ENCODE data around the gene TRIM68. TPM values are rescaled to one million over a fixed set of nuclear protein-coding genes. Genes with fewer than 3 reads are reported as not detected.

TRIM68 gene
- total RNA-seq, 4 donors from 2014 or later = 3.3 to 19.6 (median 15.6) TPM

DNA sequence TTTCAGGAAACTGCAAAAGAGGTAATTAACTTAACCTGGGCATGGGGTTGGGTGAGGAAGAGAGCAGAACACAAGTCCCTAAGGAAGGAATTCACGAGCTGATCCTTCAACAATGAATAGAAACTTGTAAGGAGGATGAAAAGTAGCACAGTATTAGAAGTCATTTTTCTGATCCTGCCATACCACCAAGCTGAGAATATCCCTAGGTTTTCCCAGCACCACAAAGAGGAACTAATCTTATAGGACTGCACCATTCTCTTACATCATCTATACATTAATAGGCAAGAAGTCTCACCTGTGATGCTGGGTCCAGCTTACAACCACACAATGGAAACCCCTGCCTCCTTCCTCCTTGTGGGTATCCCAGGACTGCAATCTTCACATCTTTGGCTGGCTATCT, 14.3 kb downstream of the TRIM68 start, which contains the start of gene OR52I1:
TSS of gene OR52I1 (plus strand) at position 301 of the 400 bp plus-strand sequence. CDS start at position 301, 0 bp downstream.
- H3K4me3 ChIP-seq = no peak within 1 kb of the TSS

GRCh38 chr11:4589017-4589416, 19.0 kb downstream of the TRIM68 start:
- H3K4me3 ChIP-seq = no peak overlapping the region
- H3K36me3 ChIP-seq = no peaks in the 10 kb centered on the region
- H3K9me3 ChIP-seq = no peaks in the 10 kb centered on the region
- H3K27me3 ChIP-seq = no peaks in the 10 kb centered on the region
- no peaks in the 10 kb centered on the region for H3K4me1 ChIP-seq
- no peak for DNase-seq
- TF ChIP-seq POLR2A (IDR thresholded peaks at IDR 0.05) = no peak
- TF ChIP-seq CTCF (IDR thresholded peaks at IDR 0.05) = no peak
- no peak overlapping the region for H3K27ac ChIP-seq

More for the DNA sequence above, 14.3 kb downstream of the TRIM68 start, which contains the start of gene OR52I1:
- TF ChIP-seq POLR2A (IDR thresholded peaks at IDR 0.05) = no peak
- no peak for TF ChIP-seq CTCF (IDR thresholded peaks at IDR 0.05)
- Histone ChIP-seq H3K36me3 (peaks cover 0 to 5% (median 0%) of the 10 kb centered on the region in 3 donors), H3K27me3 (no peaks in the 10 kb centered on the region), H3K4me1 (no peaks in the 10 kb centered on the region), H3K27ac (no peak within 1 kb of the TSS), H3K9me3 (no peaks in the 10 kb centered on the region)
- DNase-seq = no peak

DNA sequence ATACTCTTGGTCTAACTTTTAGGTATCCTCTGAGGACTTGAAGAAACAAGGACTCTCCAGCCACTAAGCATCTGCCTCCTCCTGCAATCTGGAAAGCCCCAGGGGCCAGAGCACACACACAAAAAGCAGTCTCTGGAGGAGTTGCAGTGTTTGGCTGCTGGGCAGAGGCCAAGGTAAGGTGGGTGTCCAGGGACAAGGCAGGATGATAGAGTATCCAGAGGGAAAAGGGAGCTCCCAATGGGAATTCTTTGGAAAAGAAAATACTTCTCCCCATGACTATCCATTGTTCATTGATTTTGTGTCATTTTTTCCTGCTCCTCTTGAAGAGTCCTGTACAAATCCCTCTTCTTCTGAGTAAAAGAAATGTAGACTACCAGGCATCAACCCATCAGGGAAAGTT, 26.6 kb downstream of the TRIM68 start, which contains the start of gene OR52I2:
TSS of gene OR52I2 (plus strand) at position 301 of the 400 bp plus-strand sequence.
- no peak within 1 kb of the TSS for H3K4me3 ChIP-seq
- TF ChIP-seq CTCF (IDR thresholded peaks at IDR 0.05) (no peak), POLR2A (IDR thresholded peaks at IDR 0.05) (no peak)
- H3K4me1 ChIP-seq = no peaks in the 10 kb centered on the region
- no peak within 1 kb of the TSS for H3K27ac ChIP-seq
- DNase-seq = no peak
- H3K36me3 ChIP-seq = no peaks in the 10 kb centered on the region
- no peaks in the 10 kb centered on the region for H3K27me3 ChIP-seq
- no peaks in the 10 kb centered on the region for H3K9me3 ChIP-seq

DNA sequence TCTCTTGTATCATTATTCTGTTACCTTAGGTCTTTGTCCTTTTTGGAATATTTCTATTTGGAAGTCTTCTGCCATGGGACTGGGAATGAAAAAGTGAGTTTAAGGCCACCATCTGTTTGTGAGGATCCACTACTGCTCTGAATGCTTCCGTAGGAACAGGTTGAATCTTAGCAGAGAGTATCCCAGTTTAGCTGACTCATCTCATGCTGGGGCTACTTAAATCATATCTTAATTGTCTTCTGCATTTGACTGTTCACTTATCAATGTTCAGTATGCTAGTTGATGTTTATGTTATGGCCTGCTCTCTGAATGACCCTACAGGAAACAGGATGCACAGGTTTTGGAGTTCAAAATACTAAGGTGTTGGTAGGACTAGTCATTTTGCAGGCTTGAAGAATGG, 27.9 kb downstream of the TRIM68 start:
- no peak overlapping the region for H3K27ac ChIP-seq
- no peaks in the 10 kb centered on the region for H3K27me3 ChIP-seq
- H3K4me1 ChIP-seq = no peaks in the 10 kb centered on the region
- H3K36me3 ChIP-seq = no peaks in the 10 kb centered on the region
- DNase-seq = no peak
- H3K4me3 ChIP-seq = no peak overlapping the region
- H3K9me3 ChIP-seq = no peaks in the 10 kb centered on the region
- no peak for TF ChIP-seq CTCF (IDR thresholded peaks at IDR 0.05)
- TF ChIP-seq POLR2A (IDR thresholded peaks at IDR 0.05) = no peak

GRCh38 chr11:4578624-4579023, 29.4 kb downstream of the TRIM68 start:
- Histone ChIP-seq H3K36me3 (no peaks in the 10 kb centered on the region), H3K4me3 (no peak overlapping the region), H3K9me3 (no peaks in the 10 kb centered on the region), H3K4me1 (no peaks in the 10 kb centered on the region), H3K27me3 (no peaks in the 10 kb centered on the region), H3K27ac (no peak overlapping the region)
- DNase-seq = no peak
- TF ChIP-seq POLR2A (IDR thresholded peaks at IDR 0.05) = no peak
- no peak for TF ChIP-seq CTCF (IDR thresholded peaks at IDR 0.05)

- no peaks in the 10 kb centered on the region for H3K36me3 ChIP-seq
- no peak for DNase-seq
Measured at GRCh38 chr11:4577761-4578160, 30.3 kb downstream of the TRIM68 start.

More at GRCh38 chr11:4577761-4578160, 30.3 kb downstream of the TRIM68 start:
- TF ChIP-seq CTCF (IDR thresholded peaks at IDR 0.05) = no peak
- TF ChIP-seq POLR2A (IDR thresholded peaks at IDR 0.05) = no peak
- Histone ChIP-seq H3K27me3 (no peaks in the 10 kb centered on the region), H3K27ac (no peak overlapping the region), H3K4me1 (no peaks in the 10 kb centered on the region), H3K4me3 (no peak overlapping the region), H3K9me3 (no peaks in the 10 kb centered on the region)

Measured in Peyer's patch (tissue), 4 donors.